Muscle of back (tissue), 11 donors: ENCODE data around the gene ABCC1. TPM values are rescaled to one million over a fixed set of nuclear protein-coding genes. Genes with fewer than 3 reads are reported as not detected.
"Not testable (repeated sequence)": the region's sequence is repeated elsewhere in the genome, so short reads cannot be mapped to it uniquely, and the experiment has no call there.

Experiments used
- DNase-seq, 3 donors: peaks; one replicate each; pipeline versions ENCODE4 v3.0.0 to v3.0.0-alpha.2; 2013
- polyA plus RNA-seq, 10 donors: library from polyadenylated mRNA; unstranded; fragments of 120-200 nt; gene quantifications; one replicate each; pipeline ENCODE4 v1.2.1, GENCODE V29; 2013; ENCODE audit not compliant: insufficient read length in 10 of 10

Gene ABCC1
- polyA plus RNA-seq, 10 donors, result 4.3 to 9.9 (median 6.0) TPM

DNA sequence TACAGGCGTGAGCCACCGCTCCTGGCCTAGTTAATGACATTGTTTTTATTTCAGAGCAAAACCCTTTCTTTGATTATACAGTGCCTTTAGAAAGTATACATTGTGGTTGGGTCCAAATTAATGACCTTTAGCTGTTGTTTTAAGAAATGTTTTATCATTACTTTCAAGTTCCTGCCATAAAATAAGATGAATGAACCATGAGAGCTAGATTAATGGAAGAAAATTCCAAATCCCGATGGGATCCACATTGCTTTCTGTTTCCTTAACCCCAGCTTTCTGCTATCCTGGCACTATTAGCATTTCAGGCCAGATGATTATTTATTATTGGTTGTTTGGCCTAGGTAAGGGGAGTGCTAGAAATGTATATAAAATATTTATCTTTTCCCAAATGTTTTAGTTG, 131.7 kb downstream of the ABCC1 start:
- no peak for DNase-seq

DNA sequence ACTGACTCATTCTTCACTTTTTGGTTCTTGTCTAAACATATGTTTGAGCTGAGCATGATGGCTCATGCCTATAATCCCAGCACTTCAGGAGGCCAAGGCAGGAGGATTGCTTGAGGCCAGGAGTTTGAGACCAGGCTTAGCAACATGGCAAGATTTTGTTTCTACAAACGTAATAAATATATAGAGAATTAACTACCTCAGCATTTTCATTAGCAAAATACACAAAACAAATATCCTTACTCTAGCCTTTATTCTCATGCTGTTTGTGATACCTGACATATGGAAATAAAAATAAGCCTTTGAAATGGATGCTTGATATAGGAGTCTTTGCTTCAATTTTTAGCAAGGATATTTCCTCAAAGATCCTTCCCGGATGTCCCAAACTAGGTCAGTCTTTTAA, 132.8 kb downstream of the ABCC1 start:
- no peak for DNase-seq

DNA sequence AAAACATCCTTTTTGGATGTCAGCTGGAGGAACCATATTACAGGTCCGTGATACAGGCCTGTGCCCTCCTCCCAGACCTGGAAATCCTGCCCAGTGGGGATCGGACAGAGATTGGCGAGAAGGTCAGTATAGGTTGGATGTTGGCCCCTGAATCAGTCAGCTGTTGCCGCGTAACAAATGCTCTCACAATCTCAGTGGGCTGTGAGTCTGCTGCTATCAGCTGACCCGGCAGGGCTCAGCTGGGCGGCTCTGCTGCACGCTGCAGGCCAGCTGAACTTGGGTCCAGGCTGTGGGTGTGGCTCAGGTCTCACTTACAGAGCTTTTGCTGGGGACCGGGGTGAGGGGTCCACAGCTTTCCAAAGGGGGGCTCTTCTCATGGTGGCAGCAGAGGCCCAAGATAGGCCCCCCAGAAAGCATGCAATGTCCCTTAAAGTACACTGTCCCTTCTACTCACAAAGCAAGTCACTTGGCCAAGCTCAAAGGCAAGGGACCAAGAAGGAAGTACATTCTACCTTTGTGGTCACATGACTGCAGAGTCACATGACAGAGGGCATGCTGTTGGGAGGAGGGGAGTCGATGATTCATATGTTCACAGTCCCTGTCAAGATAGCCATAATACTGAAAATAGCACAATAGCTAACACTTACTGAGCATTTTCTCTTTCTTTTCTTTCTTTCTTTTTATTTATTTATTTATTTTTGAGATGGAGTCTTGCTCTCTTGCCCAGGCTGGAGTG, 134.2 kb downstream of the ABCC1 start:
- no peak for DNase-seq

GRCh38 chr16:16084874-16085273, 135.5 kb downstream of the ABCC1 start:
- no peak for DNase-seq

DNA sequence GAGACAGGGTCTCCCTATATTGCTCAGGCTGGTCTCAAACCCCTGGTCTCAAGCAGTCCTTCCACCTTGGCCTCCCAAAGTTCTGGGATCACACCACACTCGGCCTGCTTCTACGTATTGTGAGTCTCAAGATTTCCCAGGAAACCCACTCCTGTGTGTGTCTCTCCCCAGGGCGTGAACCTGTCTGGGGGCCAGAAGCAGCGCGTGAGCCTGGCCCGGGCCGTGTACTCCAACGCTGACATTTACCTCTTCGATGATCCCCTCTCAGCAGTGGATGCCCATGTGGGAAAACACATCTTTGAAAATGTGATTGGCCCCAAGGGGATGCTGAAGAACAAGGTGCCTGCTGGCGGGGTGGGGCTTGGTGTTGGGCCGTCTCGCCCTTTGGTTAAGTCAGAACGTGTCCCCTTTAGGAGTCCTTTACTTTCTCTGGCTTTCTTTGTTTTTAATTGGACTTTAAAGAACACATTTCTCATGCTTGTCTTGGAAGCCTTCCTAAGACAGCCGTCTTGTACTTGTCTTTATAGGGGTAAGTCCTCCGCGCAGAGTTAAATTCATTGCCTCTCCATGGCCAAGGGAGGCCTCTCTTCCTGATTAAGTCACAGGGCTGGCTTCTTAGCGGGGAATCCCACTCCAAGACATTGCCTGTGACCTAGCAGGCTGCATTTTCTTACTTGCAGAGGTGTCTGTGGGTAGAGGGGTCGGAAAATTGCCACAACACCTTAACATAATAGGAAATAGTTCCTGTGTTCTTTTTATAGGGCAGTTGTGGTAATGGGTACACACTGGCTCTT, 137.4 kb downstream of the ABCC1 start:
- DNase-seq, result no peak

DNA sequence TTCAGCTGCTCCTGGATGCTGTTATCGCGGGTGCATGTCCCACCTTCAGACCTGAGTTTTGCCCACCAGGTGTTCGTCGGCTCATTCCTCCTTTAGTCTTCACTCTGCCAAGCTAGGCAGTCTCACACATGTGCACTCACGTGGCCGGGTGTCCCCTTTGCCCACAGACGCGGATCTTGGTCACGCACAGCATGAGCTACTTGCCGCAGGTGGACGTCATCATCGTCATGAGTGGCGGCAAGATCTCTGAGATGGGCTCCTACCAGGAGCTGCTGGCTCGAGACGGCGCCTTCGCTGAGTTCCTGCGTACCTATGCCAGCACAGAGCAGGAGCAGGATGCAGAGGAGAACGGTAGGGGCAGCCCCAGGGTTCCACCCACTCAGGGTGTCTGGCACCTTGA, 140.8 kb downstream of the ABCC1 start:
- no peak for DNase-seq

- peak in 2 of 3 donors; percentile 20 to 58 for DNase-seq
Measured at GRCh38 chr16:16092925-16093627, 143.7 kb downstream of the ABCC1 start.

DNA sequence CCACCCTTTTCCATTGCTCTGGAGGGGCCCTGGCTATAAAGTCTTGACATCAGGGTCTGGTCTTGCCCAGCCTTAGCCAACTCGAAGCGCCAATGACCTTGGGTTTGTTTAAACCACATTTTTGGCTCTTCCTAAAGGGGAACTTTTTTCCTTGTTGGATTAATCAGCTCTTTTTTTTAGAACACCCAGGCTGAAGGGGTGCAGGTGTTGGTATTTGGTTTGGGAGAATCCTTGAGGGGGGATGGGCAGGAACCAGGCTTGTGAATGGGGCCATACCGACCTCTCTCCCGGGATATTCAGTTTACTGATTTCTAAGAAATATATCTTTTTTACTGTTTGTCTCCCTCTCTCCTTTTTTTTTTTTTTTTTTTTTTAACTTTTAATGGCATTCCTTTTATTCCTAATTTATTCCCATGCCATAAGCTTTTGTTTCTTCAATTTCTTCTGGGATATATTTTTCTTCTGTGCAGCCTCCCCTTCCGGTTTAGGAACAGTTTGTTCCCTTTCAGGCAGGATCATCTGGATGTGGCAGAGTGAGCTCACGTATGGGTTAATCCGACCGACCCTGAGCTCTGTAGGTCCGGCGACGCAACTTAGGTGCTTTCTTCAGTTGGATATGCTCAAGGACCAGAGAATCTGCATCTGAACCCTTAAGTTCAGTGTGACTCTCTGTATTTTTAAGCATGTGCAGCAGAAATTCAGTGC, 144.4 kb downstream of the ABCC1 start:
- DNase-seq, result no peak

DNA sequence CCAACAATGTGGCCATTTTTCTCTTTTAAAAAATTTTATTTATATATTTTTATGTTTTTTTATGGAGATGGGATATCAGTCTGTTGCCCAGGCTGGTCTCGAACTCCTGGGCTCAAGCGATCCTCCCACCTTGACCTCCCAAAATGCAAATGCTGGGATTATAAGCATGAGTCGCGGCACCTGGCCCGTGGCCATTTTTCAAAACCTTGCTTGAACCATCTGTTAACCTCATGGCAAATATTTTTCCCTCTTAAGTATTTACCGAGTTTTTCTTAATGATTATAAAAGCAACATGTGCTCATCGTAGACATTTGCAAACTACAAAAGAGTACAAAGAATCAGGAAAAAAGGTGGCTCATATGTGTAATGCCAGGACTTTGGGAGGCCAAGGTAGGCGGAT, 146.2 kb downstream of the ABCC1 start:
- no peak for DNase-seq

- peak in 1 of 3 donors; percentile 63 for DNase-seq
Measured at GRCh38 chr16:16096121-16096857, 146.9 kb downstream of the ABCC1 start.

DNA sequence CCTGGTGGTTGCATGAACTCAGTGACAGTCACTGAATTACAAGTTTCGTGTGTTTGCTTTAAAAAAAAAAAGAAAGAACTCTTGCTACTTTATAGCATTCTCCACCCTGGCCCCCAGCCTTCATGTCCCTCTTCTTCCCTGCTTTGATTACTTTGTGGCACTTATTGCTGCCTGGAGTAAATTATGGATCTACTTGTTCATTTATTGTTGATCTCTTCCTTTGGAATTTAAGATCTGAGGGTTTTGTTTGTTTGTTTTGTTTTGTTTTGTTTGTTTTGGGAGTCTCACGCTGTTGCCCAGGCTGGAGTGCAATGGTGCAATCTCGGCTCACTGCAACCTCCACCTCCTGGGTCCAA, 147.4 kb downstream of the ABCC1 start:
- no peak for DNase-seq

- no peak for DNase-seq
Measured at GRCh38 chr16:16099320-16099719, 149.9 kb downstream of the ABCC1 start.

DNA sequence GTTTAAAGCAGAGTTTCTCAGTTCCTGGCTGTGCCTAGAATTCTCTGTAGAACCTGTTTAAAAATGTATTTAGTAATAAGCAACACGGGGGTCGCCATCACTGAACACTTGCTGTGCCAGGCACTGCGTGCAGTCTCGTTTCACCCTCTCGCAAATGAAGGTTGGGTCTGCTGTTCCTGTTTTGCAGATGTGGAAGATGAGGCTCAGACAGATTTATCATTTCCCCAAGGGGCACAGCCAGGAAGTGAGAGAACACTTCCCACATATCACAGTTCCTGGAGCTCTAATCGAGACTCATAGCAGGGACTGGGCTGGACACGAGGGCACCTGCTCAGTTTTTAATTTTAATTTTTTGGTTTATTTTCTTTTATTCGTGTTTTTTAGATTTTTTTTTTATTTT, 151.2 kb downstream of the ABCC1 start:
- no peak for DNase-seq

GRCh38 chr16:16101585-16101984, 152.2 kb downstream of the ABCC1 start:
- DNase-seq, result no peak

GRCh38 chr16:16102738-16103137, 153.3 kb downstream of the ABCC1 start:
- no peak for DNase-seq

DNA sequence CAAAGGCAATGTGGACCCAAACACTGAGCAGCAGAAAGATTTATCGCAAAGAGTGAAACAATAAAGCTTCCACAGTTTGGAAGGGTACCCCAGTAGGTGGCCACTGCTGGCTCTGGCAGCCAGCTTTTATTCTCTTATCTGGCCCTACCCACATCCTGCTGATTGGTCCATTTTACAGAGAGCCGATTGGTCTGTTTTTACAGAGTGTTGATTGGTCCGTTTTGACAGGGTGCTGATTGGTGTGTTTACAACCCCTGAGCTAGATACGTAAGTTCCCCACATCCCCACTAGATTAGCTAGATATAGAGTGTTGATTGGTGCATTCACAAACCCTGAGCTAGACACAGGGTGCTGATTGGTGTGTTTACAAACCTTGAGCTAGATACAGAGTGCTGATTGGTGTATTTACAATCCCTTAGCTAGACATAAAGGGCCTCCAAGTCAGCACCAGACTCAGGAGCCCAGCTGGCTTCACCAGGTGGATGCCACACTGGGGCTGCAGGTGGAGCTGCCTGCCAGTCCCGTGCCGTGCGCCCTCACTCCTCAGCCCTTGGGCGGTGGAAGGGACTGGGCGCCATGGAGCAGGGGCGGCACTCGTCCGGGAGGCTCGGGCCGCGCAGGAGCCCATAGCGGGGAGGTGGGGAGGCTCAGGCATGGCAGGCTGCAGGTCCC, 154.9 kb downstream of the ABCC1 start:
- not testable (repeated sequence) for DNase-seq

GRCh38 chr16:16104804-16105141, 155.4 kb downstream of the ABCC1 start:
- DNase-seq, result not testable (repeated sequence)

GRCh38 chr16:16105646-16106045, 156.2 kb downstream of the ABCC1 start:
- no peak for DNase-seq

DNA sequence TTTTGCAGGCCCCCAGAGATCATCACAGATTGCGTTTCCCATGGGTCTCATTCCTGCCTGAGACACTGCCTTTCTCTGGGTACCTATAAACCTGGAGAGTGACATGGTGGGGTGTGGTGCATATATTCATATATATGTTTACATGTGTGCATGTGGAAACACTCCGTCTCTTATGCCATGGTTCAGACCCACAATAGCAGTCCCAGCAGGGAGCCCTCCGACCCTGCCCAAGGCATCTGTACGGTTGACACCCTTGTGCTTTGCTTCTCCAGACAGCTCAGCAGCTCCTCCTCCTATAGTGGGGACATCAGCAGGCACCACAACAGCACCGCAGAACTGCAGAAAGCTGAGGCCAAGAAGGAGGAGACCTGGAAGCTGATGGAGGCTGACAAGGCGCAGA, 157.1 kb downstream of the ABCC1 start:
- no peak for DNase-seq

DNA sequence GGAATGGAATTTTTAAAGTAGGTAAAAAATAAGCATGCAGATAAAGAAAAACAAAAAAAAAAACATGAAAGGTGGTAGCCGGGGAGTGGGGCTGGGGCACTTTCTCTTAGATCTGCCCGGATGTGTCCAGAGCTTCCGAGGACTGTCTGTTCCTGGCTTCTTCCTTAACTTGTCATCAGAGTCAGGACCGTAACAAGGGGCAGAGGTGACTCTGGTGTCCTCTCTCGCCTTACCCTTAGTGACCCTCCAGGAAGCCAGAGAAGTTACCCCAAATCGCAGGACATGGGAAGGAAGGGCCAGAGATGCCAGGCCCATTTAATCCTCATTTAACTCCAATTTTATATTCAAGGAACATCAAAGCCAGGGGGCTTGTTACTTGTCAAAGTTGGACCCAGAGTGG, 158.4 kb downstream of the ABCC1 start:
- DNase-seq, result no peak

- DNase-seq, result no peak
Measured at GRCh38 chr16:16108759-16109158, 159.3 kb downstream of the ABCC1 start.
